Measurements from ENCODE around the gene SLC1A6. TPM values are rescaled to one million over a fixed set of nuclear protein-coding genes. Genes with fewer than 3 reads are reported as not detected.

SLC1A6 gene
- total and polyA plus RNA-seq, 2 of the 4 experiments (the other 2 are of a cell fraction) = not detected

GRCh38 chr19:14957464-14957863 is 22.2 kb downstream of the SLC1A6 start:
- DNase-seq (no peak), ATAC-seq (ENCODE audit: low read depth) (no peak)
- Histone ChIP-seq H2AK5ac (ENCODE audit: low read depth, low read length) (no peak overlapping the region), H3K9me1 (ENCODE audit: insufficient read depth, low read length) (no peaks in the 10 kb centered on the region), H3K4me2 (ENCODE audit: low read depth, low read length) (no peak overlapping the region), H3K56ac (ENCODE audit: extremely low read depth, insufficient read depth, low read length) (no peak overlapping the region), H3K27me3 (ENCODE audit: control insufficient read depth, insufficient read depth, low read length) (no peaks in the 10 kb centered on the region), H2BK5ac (ENCODE audit: low read depth, low read length, poor library complexity, severe bottlenecking) (no peak overlapping the region), H3K9ac (ENCODE audit: low read depth, low read length) (no peak overlapping the region), H3K14ac (replicated peaks; ENCODE audit: low read depth, low read length) (no peak overlapping the region), H3K27ac (ENCODE audit: insufficient read depth, low read length) (no peak overlapping the region), H3K36me3 (ENCODE audit: control insufficient read depth, insufficient read depth, low read length) (no peaks in the 10 kb centered on the region), H2BK120ac (ENCODE audit: low read depth, low read length) (no peak overlapping the region), H4K20me1 (ENCODE audit: insufficient read depth, low read length) (no peaks in the 10 kb centered on the region), H3K4me3 (ENCODE audit: insufficient read depth, low read depth, low read length) (no peak overlapping the region), H3K9me3 (ENCODE audit: control insufficient read depth, insufficient read depth, low read length) (peaks cover 33% of the 10 kb centered on the region), H2AK9ac (replicated peaks; ENCODE audit: low read depth, low read length, poor library complexity) (no peak overlapping the region), H2BK20ac (ENCODE audit: low read depth, low read length) (no peak overlapping the region), H2BK15ac (ENCODE audit: low read depth, low read length) (no peak overlapping the region), H3K79me1 (ENCODE audit: low read depth in 1 of 2, low read length in 2 of 2) (no peaks in the 10 kb centered on the region), H3K18ac (ENCODE audit: low read depth, low read length) (no peak overlapping the region), H3K4ac (ENCODE audit: low read depth, low read length) (no peak overlapping the region), H3K23ac (ENCODE audit: low read depth, low read length) (no peak overlapping the region), H4K5ac (ENCODE audit: low read depth, low read length) (no peak overlapping the region), H3K4me1 (ENCODE audit: control insufficient read depth, insufficient read depth, low read length) (no peaks in the 10 kb centered on the region), H4K8ac (ENCODE audit: low read depth in 2 of 2, low read length in 2 of 2) (no peak overlapping the region), H2AFZ (replicated peaks; ENCODE audit: low read length, poor library complexity) (no peak overlapping the region), H4K91ac (ENCODE audit: insufficient read depth, low read depth, low read length) (no peak overlapping the region)
- POLR2A ChIA-PET (ENCODE audit: unreplicated experiment) = no interaction called here
- dilution Hi-C loops (cut with HindIII; ENCODE audit: low sequenced_read_pairs, unreplicated experiment) (no loop called here), intact Hi-C loops (cut with micrococcal nuclease) (no loop called here), in situ Hi-C loops (cut with MboI; ENCODE audit: low sequenced_read_pairs) (no loop called here)
- no CpG with 5 or more reads among the region's 3 CpGs for WGBS, 2 experiments (ENCODE audit: extremely low coverage in 2 of 2, insufficient read length in 1 of 2)
- no TSS peak for BruUV-seq (replicated peaks)
- TF ChIP-seq BHLHE40 (IDR thresholded peaks at IDR 0.05; ENCODE audit: low read depth, low read length) (no peak), FOS (IDR thresholded peaks at IDR 0.05; ENCODE audit: low read depth, low read length) (no peak), ELK1 (IDR thresholded peaks at IDR 0.05; ENCODE audit: borderline replicate concordance, low read depth, low read length) (no peak), MAZ (IDR thresholded peaks at IDR 0.05; ENCODE audit: borderline replicate concordance, low read depth, low read length) (no peak), RAD21 (IDR thresholded peaks at IDR 0.05; ENCODE audit: low read length) (no peak), CEBPB (IDR thresholded peaks at IDR 0.05; ENCODE audit: low read depth, low read length) (no peak), USF2 (IDR thresholded peaks at IDR 0.05; ENCODE audit: low read depth, low read length) (no peak), SMC3 (IDR thresholded peaks at IDR 0.05; ENCODE audit: low read depth, low read length) (no peak)
- CTCF ChIA-PET = no interaction called here
